Measurements from ENCODE around the gene MACROD2.
"Not testable (repeated sequence)": the region's sequence is repeated elsewhere in the genome, so short reads cannot be mapped to it uniquely, and the experiment has no call there.

Gene MACROD2

DNA sequence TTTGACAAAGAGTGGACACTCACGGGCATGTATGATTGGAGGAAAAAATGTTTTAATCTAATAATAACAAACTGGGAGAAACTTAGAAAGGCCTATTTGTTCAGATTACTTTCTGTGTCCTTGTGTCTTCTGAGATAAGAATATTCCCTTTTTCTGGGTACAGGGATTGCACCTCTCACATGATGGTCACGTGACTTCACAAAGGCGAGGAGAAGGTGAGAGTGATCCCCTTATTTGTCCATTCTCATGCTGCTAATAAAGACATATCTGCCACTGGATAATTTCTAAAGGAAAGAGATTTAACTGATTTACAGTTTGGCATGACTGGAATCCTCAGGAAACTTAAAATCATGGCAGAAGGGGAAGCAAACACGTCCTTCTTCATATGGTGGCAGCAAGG, 1331.8 kb downstream of the MACROD2 start:
- no peak for DNase-seq

DNA sequence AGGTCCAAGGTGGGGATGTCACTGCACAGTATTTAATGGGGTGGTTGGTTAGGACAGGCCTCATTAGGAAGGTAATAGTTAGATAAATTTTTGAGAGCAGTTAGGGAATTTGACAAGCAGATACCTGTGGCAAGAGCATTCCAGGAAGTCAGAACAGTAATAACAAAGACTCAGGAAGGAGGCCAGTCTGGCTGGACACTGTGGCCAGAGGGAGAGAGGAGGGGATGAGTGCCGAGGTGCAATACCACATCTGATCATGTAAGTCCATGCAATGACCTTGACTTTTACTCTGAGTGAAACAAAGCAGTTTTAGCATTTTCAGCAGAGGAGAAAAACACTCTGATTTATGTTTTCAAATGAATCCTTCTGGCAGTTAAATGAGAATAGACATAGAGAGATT, 1332.8 kb downstream of the MACROD2 start:
- no peak for DNase-seq

DNA sequence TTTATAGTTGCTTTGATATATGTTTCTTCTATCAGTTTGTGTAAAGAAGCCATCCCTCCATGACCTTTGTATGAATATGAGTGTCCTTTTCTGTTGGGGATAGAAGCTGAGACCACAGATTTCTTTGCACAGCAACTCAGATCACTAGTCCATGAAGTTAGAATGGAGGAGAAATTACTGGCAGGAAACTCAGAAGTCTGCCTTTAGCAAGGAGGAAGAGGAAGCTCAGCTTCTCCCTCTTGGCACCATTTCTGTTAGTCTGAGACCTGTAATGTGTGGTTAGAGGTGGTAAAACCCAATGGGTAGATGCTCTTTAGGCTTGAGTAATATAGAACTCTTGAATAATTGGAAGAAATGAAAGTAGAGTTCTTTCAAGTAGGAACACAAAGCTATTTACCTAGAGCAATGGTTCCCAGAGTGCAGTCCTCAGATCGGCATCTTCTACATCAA, 1337.4 kb downstream of the MACROD2 start:
- DNase-seq, result no peak

DNA sequence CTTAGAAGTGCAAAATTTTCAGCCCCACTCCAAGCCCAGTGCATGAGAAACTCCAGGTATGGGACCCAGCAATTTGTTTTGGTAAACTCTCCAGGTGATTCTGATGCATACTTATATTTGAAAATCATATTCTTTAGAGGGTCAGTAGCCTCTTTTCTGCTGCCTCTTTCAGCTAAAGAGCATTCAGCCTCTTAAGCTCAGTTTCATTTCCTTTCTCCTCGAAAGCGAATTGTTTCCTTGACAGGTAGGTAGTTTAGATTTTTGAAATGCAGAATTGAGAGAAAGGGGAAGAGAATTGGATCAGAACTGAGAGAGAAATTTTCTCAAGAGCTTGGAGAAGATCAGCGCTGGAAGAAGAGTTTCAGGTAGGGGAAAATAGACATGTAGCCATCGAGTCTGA, 1337.9 kb downstream of the MACROD2 start:
- DNase-seq, result no peak

DNA sequence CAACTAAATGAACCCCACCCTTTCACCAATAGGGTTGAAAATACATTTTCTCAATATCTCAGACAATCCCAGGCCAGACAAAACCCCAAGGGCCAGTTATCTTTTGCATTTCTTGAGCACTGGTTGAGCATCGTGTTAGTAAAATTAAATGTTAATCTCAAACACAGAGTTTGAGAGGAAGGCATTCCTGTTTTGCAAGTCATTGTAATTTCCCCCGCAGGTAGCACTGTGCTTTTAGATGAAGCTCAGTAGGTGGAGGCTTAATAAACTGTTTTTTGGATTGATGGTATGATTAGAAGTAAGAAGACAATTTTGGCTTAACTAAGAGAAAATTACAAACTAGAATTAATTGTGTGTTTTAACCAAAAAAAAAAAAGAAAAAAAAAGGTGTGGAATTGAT, 1340.7 kb downstream of the MACROD2 start:
- DNase-seq, result no peak

DNA sequence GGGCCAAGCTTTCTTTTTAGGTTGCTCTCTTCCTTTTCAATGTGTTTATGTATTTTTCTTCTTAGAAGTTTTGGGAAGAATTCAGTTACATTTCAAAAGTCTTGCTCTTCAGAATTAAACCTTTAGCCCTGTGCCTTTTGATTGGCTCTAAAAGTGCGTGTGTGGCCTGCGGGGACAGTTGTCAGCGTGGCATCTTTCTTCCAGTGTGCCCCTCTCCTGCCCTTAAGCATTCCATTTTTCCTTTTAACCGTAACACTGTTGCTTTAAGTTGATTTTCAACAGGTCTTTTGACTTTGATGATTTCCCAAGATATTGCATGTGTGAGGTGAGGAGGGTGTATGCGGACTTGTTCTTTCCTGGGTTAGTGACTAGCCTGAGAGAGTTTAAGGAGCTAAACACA, 1341.2 kb downstream of the MACROD2 start:
- DNase-seq, result no peak

DNA sequence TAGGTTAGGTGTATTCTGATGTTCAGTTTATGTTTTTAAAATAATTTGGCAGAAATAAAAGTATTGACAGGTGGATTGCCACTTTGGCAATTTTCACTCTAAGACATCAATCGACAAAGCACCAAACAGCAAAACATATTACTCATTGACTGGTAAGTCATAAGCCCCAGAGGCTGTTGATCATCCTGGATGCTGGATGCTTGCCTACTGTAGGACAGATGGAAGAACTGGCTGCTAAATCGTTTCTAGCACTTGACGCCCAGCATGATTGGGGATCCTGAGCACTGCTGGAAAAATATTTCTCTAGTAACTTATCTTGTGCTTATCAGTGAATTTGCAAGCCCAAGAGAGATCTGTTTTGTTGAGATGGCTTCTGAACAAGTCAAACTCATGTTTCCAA, 1343.9 kb downstream of the MACROD2 start:
- no peak for DNase-seq

DNA sequence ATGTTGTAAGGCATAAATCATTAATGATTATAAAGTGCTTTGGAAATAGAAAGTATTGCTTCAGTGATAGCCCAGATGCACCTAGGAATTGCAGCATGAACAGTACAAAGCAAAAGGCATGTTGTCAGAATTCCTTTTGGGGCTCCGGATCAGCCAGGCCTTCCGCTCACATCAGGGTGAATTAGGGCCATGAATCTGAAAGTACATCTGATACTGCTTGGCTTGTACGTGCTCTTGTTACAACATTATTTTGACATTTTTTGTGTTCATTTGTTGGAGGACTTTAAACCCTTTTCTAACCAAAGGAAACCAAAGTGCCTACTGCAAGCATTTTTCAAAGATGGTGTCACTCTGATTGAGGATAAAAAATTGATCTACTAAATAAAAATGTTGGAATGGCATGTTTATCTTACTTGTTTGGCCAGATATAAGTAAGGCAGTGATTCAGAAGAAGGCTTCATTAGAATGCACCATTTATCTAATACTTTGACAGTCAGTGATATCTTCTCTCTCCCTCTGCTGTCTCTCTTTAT, 1347.7 kb downstream of the MACROD2 start:
- no peak for DNase-seq

DNA sequence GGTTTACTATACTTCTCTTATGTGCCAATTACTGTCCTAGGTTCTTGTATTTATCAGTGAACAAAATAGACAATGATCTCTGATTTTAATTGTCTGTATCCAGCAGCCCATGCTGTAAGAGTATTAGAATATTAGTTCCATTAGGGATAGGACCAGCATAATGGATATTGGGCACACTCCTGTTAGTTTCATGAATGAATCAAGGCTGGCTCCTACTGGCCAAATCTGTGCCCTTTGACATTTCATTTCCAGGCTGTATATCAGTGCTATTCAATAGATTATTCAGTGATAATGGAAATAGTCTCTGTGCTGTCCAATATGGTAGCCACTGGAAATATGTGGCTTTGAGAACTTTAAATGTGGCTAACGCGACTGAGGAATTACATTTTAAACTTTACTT, 1350.0 kb downstream of the MACROD2 start:
- peak; percentile 7 to 14 (median 12) for DNase-seq

DNA sequence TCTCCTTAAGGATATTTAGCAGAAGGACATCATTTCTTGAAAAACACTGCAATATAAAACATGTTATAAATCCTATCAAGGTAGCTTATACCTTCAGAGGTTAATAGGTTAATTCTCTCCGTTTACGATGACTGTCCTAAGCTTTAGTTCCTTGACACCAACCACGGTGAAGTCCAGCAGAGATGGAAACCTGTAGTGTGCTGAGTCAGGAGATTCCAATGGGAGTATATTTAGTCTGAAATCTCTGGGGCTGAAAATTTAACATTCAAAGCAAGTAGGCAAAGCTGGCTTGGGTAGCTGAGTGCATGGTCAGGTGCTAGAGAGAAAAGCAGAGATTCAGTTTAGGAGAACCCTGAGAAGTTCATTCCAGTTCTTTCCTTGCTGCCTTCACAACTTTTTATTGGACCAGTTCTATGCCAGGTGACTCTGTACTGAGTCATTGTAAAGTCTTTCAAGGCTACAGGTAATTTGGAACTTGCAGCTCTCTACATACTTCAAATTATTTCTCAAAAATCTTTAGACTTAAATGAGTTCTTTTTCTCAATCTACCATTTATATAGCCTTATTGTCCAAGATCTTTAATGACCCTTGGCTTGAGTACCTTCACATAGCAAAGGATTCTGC, 1351.5 kb downstream of the MACROD2 start:
- no peak for DNase-seq

DNA sequence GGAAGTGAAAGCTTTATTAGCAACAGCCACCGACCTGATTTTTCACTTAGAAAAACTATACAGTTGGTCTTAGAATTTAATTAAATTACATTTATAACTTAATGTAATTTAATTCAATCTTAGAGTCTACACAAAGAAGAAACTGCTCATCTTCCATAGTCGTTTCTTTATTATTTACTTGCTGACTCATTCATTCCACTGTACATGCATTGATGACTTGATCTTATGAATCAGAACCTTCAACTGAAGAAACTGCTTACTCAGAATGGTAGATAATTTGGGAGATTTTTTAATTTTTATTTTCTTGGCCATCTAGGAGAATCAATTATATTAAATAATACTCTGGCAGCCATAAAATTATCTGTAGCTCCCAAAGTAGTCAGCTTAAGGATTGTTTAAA, 1363.7 kb downstream of the MACROD2 start:
- DNase-seq, result no peak

DNA sequence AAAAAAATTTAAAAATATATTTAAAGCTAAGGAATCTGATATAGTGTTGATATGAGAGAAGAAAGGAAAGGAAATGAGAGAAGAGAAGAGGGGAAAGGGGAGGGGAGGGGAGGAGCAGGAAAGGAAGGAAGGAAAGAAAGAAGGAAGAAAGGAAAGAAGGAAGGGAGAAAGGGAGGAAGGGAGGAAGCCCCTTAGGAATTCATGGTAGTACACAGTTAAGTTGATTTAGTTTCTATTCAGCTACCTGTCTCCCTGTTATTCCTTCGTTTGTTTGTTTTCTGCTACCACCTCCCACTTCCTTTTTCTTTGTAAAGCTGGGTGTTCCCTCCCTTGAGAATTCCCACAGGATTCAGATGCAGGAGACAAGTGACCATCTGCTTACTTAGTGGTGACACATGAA, 1367.5 kb downstream of the MACROD2 start:
- DNase-seq, result no peak

DNA sequence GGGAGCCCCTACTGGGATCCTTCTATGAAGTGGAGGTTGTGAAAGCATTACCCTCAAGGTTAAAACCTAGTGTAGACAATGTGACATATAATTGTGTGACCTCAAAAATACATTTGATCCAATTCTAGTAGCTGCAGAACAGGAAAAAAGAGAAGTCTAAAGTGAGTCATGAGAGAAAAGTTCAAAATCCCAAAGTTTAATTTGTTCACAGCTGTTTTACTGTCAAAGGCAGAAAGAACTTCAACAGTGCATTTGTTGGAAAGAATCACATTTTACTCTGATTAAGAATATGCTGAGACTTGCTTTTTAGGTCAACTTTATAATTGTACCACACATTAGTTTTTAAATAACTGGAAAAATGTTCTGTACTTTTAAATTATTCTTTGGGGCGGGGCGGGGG, 1369.5 kb downstream of the MACROD2 start:
- no peak for DNase-seq

DNA sequence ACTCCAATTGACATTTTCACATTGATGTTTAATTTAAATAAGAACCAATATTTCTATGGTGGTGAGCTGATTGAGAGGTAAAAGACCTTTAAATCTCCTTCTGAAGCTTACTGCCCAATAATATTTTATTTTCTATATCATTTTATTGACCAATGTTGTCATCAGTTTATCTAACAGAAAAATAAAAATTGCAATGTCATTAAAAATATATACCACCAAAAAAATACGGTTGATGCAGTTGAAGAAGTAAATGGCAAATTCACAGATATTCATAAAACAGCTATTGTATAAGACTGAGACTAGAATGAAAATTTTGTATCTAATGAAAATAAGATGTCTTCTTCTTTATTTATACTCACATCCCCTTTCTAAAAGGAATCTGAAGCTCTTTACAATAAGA, 1375.1 kb downstream of the MACROD2 start:
- no peak for DNase-seq

DNA sequence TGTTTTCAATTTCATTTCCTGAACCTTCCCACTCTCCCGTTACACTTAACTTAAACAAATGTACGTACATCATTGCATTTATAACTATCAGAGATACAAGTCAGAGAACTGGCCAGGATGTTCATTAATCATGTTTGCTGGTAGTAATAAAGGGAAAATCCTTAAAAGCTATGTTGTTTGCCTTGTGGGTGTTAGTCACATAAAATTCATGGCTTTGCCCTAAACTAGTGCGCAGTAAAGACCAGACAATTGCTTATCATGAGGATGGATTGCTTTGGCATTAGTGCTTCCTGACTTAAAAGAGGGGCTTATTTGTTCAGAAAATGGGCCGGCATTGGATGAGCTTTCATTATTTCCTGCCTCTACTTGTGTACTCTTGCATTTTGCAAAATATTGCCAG, 1379.4 kb downstream of the MACROD2 start:
- DNase-seq, result no peak

DNA sequence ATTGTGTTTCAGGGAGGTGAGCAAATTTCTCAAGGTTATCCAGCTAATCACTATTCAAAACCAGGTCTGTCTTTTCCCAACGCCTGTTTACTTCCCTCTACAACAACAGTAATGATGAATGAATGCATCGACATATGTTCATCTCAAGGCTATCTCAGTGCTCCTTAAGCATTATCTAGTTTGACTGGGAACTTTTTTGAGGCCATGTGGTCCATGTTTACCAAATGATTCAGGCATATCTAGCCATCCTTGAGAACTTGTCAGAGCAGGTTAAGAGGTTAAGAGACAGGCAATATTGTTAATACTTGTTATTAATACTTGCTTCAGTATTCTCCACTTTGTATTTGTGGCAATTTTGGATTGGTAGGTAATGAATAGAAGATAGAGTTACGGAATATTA, 1380.5 kb downstream of the MACROD2 start:
- DNase-seq, result no peak

DNA sequence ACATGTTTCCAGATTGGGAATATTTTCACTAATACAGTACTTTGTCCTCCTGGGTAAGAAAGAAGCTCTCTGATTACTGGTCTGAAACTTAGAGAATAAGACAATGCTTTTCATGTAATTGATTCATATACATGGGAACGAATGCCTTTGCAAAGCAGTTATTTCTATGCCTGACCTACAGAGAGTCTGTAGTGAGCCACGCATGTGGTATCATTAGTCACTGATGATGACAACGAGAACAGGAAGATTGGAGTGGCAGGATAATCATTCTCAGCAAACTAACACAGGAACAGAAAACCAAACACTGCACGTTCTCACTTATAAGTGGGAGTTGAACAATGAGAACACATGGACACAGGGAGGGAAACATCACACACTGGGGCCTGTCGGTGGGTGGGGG, 1382.3 kb downstream of the MACROD2 start:
- DNase-seq, result not testable (repeated sequence)

DNA sequence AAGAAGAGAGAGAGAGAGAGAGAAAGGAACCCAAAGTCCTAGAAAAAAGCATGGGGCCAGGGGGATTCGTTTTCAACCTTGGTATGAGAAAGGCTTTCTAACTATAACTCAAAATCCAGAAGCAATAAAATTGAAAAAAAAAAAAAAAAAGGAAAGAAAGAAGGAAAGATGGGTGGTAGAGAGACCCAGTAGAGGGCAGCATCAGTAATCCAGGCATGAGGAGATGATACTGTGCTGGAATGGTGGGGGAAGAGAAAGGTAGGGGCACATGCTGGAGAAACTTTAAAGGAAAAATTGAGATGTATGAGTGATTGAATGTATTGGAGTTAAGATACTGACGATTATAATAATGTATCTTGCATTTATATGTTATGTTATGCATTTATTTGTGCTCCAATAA, 1382.8 kb downstream of the MACROD2 start:
- DNase-seq, result no peak

DNA sequence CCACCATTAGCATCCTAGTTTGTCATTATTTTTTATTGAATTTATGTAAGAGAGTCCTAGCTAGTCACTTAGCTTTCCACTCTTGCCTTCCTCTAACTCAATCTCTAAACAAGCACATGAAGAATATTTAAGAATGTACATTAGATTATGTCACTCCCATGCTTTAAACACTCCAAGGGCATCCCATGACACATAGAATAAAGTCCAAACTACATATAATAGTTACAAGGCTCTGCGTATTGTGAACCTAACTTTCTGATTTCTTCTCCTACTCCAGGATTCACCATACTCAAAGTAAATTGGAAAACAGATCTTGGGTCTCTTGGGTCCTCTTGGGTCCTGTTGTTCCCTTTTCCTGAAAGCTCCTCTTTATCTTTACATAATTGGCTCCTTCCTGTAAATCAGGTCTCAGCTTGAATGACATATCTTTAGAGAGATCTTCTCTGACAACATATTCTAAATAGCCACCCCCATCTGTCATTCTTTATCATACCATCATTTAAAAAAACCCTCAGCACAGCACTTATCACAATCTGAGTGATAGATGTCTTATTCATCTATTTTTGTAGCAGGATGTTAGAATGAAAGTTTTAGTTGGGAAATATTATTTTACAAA, 1384.5 kb downstream of the MACROD2 start:
- DNase-seq, result no peak

DNA sequence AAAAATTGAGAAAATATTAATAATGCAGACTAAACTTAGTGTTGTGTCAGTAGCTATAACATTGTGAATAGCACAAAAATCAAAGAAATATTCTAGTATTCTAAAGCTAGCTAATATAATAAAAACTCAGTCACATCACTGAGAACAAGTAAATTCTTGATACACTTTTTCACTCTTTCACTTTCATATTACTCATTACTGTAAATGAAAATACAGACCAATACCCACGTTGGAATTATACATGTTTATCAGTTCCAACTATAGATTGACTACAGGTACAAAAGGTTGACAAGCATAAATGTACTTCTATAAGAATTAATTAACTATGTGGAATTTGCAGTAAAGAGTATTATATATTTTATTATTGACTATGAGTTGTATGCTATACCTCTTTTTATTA, 1385.5 kb downstream of the MACROD2 start:
- DNase-seq, result no peak

DNA sequence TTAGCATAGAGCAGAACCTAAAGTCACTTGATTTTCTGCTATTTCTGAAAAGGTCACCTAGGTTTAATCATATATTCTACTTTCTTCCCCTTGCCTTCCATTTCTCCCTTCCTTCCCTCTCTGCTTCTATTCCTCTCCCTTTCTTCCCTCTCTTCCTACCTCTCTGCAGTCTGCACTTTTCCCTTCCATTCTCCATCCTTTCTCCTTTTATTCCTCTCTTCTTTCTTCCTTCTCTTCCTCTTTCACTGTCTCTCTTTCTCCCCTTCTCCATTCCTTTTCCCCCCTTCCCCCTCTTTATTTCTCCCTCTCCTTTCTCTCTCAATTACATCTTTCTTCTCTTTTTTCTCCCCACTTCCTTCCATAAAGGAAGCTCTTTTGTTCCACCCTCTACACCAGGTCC, 1391.9 kb downstream of the MACROD2 start:
- no peak for DNase-seq

DNA sequence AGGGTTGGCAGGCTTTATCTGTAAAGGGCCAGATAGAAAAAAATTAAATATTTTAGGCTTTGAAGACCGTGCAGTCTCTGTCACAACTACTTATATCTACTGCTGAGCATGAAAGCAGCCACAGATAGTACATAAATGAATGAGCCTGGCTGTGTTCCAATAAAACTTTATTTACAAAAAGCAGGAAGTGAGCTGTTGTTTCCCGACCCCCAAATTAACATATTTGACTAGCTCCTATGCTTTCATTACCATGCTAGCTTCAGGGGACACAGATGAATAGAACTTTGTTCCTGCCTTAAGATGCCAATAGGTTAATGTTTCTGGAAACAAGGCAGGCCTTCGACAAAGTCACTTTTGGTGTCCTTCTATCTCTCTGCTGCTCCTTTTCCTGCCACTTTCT, 1400.1 kb downstream of the MACROD2 start:
- no peak for DNase-seq

DNA sequence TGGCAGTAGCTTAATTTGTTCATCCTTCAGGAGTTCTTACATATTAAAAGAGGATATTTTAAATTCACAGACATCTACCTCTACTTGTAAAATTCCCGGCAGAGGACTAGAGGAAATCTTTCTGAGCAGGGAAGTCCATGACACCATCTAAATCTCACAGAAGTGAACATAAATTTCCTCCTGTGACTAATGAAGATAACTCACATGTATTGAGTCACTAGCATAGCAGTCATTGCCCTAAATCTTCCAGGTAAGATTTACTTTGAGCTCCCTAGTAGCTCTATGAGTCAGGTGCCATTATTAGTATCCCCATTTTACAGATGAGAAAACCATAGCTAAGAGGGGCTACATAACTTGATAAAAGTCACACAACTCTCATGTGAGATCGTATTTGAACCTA, 1400.7 kb downstream of the MACROD2 start:
- no peak for DNase-seq

DNA sequence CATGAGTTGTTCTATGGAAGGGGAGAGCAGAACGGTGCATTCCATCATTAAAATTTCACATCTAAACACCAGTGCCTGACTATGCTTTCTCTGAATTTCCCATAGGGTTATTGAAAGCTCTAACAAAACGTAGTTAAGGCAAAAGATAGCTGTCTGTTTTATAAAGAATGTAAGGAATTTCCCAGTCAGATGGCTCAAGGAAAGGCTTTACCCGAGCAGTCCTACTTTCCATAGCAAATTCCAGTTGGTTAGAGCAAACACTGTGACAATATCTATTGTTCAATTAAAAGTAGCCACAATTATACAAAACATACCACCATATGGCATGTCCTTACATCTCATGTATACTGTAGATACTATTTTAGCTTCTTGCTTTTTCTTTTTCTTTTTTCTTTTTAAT, 1401.6 kb downstream of the MACROD2 start:
- DNase-seq, result no peak

DNA sequence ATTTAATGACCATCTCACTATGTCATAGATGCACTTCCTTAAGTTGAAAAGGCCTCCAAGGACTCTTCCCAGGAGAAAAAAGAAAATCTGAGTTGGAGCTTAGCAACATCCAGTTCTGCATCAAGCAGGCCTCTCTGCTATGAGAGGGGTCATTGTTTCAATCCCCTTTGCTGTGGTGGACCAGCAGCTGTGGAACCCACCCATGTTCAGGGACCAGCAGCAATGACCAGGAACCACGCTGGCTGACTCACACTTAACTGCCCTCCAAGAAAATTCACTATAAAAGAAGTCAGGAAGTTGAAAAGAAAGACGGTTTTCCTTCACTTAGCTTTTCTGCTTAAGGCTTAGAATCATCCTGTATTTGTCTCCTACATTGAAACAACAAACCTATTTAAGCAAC, 1404.5 kb downstream of the MACROD2 start:
- DNase-seq, result no peak
